ENCODE results near the gene MRPS12.

DNA sequence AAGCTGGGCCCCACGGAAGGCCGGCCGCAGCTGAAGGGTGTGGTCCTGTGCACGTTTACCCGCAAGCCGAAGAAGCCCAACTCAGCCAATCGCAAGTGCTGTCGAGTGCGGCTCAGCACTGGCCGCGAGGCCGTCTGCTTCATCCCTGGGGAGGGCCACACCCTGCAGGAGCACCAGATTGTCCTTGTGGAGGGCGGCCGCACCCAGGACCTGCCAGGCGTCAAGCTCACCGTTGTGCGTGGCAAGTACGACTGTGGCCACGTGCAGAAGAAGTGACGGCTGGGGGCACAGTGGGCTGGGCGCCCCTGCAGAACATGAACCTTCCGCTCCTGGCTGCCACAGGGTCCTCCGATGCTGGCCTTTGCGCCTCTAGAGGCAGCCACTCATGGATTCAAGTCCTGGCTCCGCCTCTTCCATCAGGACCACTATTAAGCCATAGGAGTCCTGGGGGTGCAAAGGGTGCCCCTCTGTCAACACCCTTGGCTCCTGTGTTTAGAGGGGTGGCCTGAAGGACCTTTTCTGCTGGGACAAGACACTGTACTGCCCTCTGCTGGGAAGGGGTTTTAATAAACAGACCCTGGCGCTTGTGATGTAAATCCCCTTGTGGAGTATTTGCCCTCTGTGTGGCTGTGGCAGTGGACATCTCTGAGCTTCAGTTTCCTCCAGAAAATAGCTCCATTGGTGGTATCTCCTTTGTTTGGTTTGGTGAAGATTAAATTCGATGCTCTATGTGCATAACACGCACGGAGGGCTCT, 1.9 kb downstream of the MRPS12 start:
- TF ChIP-seq CTCF (IDR thresholded peaks at IDR 0.05) (peak; percentile 11 to 46 (median 26)), POLR2A (IDR thresholded peaks at IDR 0.05) (no peak)
